Measurements from ENCODE around the gene CST6. TPM values are rescaled to one million over a fixed set of nuclear protein-coding genes. Genes with fewer than 3 reads are reported as not detected.
A peak's percentile ranks its signal among the peaks of the same experiment; 100 is the strongest.

Gene CST6
- total and polyA plus RNA-seq, 2 of the 4 experiments (the other 2 are of a cell fraction), result 0.54 to 3.0 TPM

DNA sequence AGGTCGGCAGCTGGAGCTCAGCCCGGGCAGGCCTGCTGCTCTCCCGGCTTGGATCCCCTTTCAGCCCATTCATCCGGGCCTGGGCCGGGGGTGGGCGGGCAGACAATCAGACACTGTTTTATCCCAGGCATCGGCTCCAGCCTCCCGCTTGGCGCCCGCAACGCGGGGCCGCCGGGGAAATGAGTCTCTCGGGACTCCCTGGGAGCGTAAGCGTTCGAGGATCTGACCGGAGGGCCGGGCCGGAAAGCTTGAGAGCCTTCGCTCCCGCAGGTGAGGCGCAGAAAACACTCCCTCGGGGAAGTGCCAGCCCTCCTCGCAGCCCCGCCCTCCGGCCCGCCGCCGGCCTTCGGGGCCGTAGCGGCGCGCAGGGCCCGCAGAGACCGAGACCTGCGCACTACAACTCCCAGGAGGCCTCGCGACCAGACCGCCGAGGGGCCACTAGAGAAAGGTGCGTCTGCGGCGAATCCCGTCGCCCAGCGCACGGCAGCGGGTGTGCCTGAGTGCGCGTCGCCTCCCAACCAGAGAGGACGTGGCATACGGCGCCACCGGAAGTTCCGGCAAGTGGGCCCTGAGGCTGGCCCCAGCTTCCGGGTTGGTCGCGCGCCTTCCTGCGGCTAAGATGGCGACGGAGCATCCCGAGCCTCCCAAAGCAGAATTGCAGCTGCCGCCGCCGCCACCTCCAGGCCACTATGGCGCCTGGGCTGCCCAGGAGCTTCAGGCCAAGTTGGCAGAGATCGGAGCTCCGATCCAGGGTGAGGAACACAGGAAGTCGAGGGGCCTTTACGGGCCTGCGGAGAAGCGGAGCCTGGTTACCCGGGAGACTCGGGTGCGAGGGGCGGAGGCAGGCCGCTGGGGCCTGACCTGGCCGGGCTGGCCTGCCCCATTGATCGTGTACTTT lies 40.2 kb downstream of the CST6 start, which contains the start of gene SF3B2:
Gene SF3B2, plus strand, starts transcription at position 599 of the 898 bp plus-strand sequence. Its CDS starts 21 bp downstream, at position 620.
- intact Hi-C loops (cut with micrococcal nuclease), result no loop called here
- TSS peak; percentile 73 for BruUV-seq (replicated peaks)
- TF ChIP-seq RCOR1 (IDR thresholded peaks at IDR 0.05; ENCODE audit: insufficient replicate concordance, low read length) (no peak), MXI1 (IDR thresholded peaks at IDR 0.05; ENCODE audit: borderline replicate concordance, low read depth, low read length) (peak; percentile 74; the same call in 1 of the 2 replicates), MAZ (IDR thresholded peaks at IDR 0.05; ENCODE audit: borderline replicate concordance, low read depth, low read length) (peak; percentile 89; the same call in 1 of the 2 replicates), FOS (IDR thresholded peaks at IDR 0.05; ENCODE audit: low read depth, low read length) (no peak), CEBPB (IDR thresholded peaks at IDR 0.05; ENCODE audit: low read depth, low read length) (no peak), MAFK (IDR thresholded peaks at IDR 0.05; ENCODE audit: low read depth, low read length) (no peak; the same call in 1 of the 2 replicates), CHD1 (IDR thresholded peaks at IDR 0.05; ENCODE audit: low read depth, low read length) (no peak), RFX5 (IDR thresholded peaks at IDR 0.05; ENCODE audit: low read depth, low read length) (no peak), POLR2A (IDR thresholded peaks at IDR 0.05; ENCODE audit: low read depth, low read length) (peak; percentile 84), SMC3 (IDR thresholded peaks at IDR 0.05; ENCODE audit: low read depth, low read length) (no peak), RAD21 (IDR thresholded peaks at IDR 0.05; ENCODE audit: low read length) (no peak), BHLHE40 (IDR thresholded peaks at IDR 0.05; ENCODE audit: low read depth, low read length) (0 out of 2 replicates have a peak, but pooled peaks have one; percentile 21)
- TF ChIP-seq, protein P1, sequence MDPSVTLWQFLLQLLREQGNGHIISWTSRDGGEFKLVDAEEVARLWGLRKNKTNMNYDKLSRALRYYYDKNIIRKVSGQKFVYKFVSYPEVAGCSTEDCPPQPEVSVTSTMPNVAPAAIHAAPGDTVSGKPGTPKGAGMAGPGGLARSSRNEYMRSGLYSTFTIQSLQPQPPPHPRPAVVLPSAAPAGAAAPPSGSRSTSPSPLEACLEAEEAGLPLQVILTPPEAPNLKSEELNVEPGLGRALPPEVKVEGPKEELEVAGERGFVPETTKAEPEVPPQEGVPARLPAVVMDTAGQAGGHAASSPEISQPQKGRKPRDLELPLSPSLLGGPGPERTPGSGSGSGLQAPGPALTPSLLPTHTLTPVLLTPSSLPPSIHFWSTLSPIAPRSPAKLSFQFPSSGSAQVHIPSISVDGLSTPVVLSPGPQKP (IDR thresholded peaks at IDR 0.05; ENCODE audit: borderline replicate concordance, low read depth, low read length), result 0 out of 2 replicates have a peak, but pooled peaks have one; percentile 61
- TF ChIP-seq, protein P2, sequence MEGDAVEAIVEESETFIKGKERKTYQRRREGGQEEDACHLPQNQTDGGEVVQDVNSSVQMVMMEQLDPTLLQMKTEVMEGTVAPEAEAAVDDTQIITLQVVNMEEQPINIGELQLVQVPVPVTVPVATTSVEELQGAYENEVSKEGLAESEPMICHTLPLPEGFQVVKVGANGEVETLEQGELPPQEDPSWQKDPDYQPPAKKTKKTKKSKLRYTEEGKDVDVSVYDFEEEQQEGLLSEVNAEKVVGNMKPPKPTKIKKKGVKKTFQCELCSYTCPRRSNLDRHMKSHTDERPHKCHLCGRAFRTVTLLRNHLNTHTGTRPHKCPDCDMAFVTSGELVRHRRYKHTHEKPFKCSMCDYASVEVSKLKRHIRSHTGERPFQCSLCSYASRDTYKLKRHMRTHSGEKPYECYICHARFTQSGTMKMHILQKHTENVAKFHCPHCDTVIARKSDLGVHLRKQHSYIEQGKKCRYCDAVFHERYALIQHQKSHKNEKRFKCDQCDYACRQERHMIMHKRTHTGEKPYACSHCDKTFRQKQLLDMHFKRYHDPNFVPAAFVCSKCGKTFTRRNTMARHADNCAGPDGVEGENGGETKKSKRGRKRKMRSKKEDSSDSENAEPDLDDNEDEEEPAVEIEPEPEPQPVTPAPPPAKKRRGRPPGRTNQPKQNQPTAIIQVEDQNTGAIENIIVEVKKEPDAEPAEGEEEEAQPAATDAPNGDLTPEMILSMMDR (conservative IDR thresholded peaks at IDR 0.05; ENCODE audit: low read depth, low read length), result no peak

More for the DNA sequence above, 40.2 kb downstream of the CST6 start, which contains the start of gene SF3B2:
- DNase-seq (peak; percentile 98), ATAC-seq (ENCODE audit: low read depth) (peak; percentile 98)
- 2% methylated on average over 49 of the region's 84 CpGs; no CpG with 5 or more reads in 1 of the 2 experiments for WGBS, 2 experiments (ENCODE audit: extremely low coverage in 2 of 2, insufficient read length in 1 of 2)
- ChIA-PET CTCF (interaction anchor here (1.1 to 2.1 kb wide), 2 partner anchors 16 to 30 kb away, joined by 4 to 11 read pairs; no protein-coding TSS in a partner anchor), POLR2A (ENCODE audit: unreplicated experiment) (interaction anchor here (0.9 kb wide), 1 partner anchor 237 kb away, joined by 3 read pairs; the partner anchor contains the start of gene YIF1A)
- peak within 1 kb of the TSS; percentile 83 for H4K5ac ChIP-seq (ENCODE audit: low read depth, low read length)
- H3K27ac ChIP-seq (ENCODE audit: insufficient read depth, low read length), result peak within 1 kb of the TSS; percentile 87
- H3K23ac ChIP-seq (ENCODE audit: low read depth, low read length), result peak within 1 kb of the TSS; percentile 99
- peaks cover 15% of the 10 kb centered on the region; the same call in 1 of the 2 replicates for H3K27me3 ChIP-seq (ENCODE audit: control insufficient read depth, insufficient read depth, low read length)
- peak within 1 kb of the TSS; percentile 76 for H2BK5ac ChIP-seq (ENCODE audit: low read depth, low read length, poor library complexity, severe bottlenecking)
- in situ Hi-C loops (cut with MboI; ENCODE audit: low sequenced_read_pairs), result no loop called here
- no peak within 1 kb of the TSS; the same call in 2 of the 3 replicates for H2BK15ac ChIP-seq (ENCODE audit: low read depth, low read length)
- peaks cover 8% of the 10 kb centered on the region for H3K4me1 ChIP-seq (ENCODE audit: control insufficient read depth, insufficient read depth, low read length)
- H3K56ac ChIP-seq (ENCODE audit: extremely low read depth, insufficient read depth, low read length), result peak within 1 kb of the TSS; percentile 85
- H3K4me2 ChIP-seq (ENCODE audit: low read depth, low read length), result peak within 1 kb of the TSS; percentile 92
- H2AFZ ChIP-seq (replicated peaks; ENCODE audit: low read length, poor library complexity), result peak within 1 kb of the TSS; percentile 95
- H3K4ac ChIP-seq (ENCODE audit: low read depth, low read length), result peak within 1 kb of the TSS; percentile 94
- H4K91ac ChIP-seq (ENCODE audit: insufficient read depth, low read depth, low read length), result peak within 1 kb of the TSS; percentile 86
- H3K9ac ChIP-seq (ENCODE audit: low read depth, low read length), result peak within 1 kb of the TSS; percentile 90
- H4K20me1 ChIP-seq (ENCODE audit: insufficient read depth, low read length), result peaks cover 14% of the 10 kb centered on the region; the same call in 1 of the 2 replicates
- H3K9me1 ChIP-seq (ENCODE audit: insufficient read depth, low read length), result 0 out of 2 replicates have a peak, but pooled peaks cover 7% of the 10 kb centered on the region
- peak within 1 kb of the TSS; percentile 95 for H2AK5ac ChIP-seq (ENCODE audit: low read depth, low read length)
- peak within 1 kb of the TSS; percentile 98 for H3K14ac ChIP-seq (replicated peaks; ENCODE audit: low read depth, low read length)
- H2BK20ac ChIP-seq (ENCODE audit: low read depth, low read length), result peak within 1 kb of the TSS; percentile 8; the same call in 1 of the 2 replicates
- dilution Hi-C loops (cut with HindIII; ENCODE audit: low sequenced_read_pairs, unreplicated experiment), result no loop called here
- H3K36me3 ChIP-seq (ENCODE audit: control insufficient read depth, insufficient read depth, low read length), result peaks cover 16% of the 10 kb centered on the region
- H4K8ac ChIP-seq (ENCODE audit: low read depth in 2 of 2, low read length in 2 of 2), result peak within 1 kb of the TSS; percentile 92 to 97
- peaks cover 13 to 44% of the 10 kb centered on the region in 2 experiments for H3K79me1 ChIP-seq (ENCODE audit: low read depth in 1 of 2, low read length in 2 of 2)
- H3K4me3 ChIP-seq (ENCODE audit: insufficient read depth, low read depth, low read length), result peak within 1 kb of the TSS; percentile 86
- H3K9me3 ChIP-seq (ENCODE audit: control insufficient read depth, insufficient read depth, low read length), result no peaks in the 10 kb centered on the region
- peak within 1 kb of the TSS; percentile 43; the same call in 1 of the 2 replicates for H2BK120ac ChIP-seq (ENCODE audit: low read depth, low read length)
- peak within 1 kb of the TSS; percentile 99 for H2AK9ac ChIP-seq (replicated peaks; ENCODE audit: low read depth, low read length, poor library complexity)
- peak within 1 kb of the TSS; percentile 19 for H3K18ac ChIP-seq (ENCODE audit: low read depth, low read length)

Data from IMR-90 (cell line).